HepG2 (cell line): ENCODE data around the gene FAM83C. TPM values are rescaled to one million over a fixed set of nuclear protein-coding genes. Genes with fewer than 3 reads are reported as not detected.

Source experiments
- RCOR2 ChIP-seq: IDR thresholded peaks from 2 replicates; pipeline ENCODE4 v1.6.1; 2016; ENCODE audit warnings: missing biosample characterization, missing genetic modification reagents
- RXRB ChIP-seq: IDR thresholded peaks from 2 replicates; pipeline ENCODE4 v1.6.1; 2016; ENCODE audit warnings: borderline replicate concordance, missing genetic modification reagents, missing compliant biosample characterization
- SP140L ChIP-seq: sonication (generic); formaldehyde crosslinking; IDR thresholded peaks from 2 replicates; pipeline ENCODE4 v1.4.0; 2020; ENCODE audit warnings: missing genetic modification reagents, borderline replicate concordance
- ZNF207 ChIP-seq: fragments of 450-650 bp; IDR thresholded peaks from 2 replicates; pipeline ENCODE4 v1.6.1; 2016; ENCODE audit warnings: antibody characterized with exemption, borderline replicate concordance
- ZNF331 ChIP-seq: sonication (generic); formaldehyde crosslinking; IDR thresholded peaks from 2 replicates; pipeline ENCODE4 v1.4.0; 2020; ENCODE audit warnings: missing genetic modification reagents
- ZNF460 ChIP-seq: sonication (generic); formaldehyde crosslinking; IDR thresholded peaks from 2 replicates; pipeline ENCODE4 v1.5.1; 2020; ENCODE audit warnings: missing genetic modification reagents, mild to moderate bottlenecking, borderline replicate concordance
- ZNF569 ChIP-seq: sonication (generic); formaldehyde crosslinking; IDR thresholded peaks from 2 replicates; pipeline ENCODE4 v1.5.0; 2020; ENCODE audit warnings: mild to moderate bottlenecking, missing genetic modification reagents, moderate library complexity, borderline replicate concordance
- ZNF766 ChIP-seq: sonication (generic); formaldehyde crosslinking; IDR thresholded peaks from 2 replicates; pipeline ENCODE4 v1.5.0; 2020; ENCODE audit warnings: missing genetic modification reagents, borderline replicate concordance
- ZNF792 ChIP-seq: IDR thresholded peaks from 2 replicates; pipeline ENCODE4 v1.6.1; 2016
- polyA plus RNA-seq, 8 experiments: library from polyadenylated mRNA; depleted of rRNA in 3 of 8; stranded (reverse) in 7 of 8; unstranded in 1 of 8; fragments of >200 nt; fragmentation: Illumina TruSeq in 4 of 8; extraction: Trizol in 4 of 8; gene quantifications; 2 replicates each; pipeline versions ENCODE4 v1.2.1 to v1.2.3, GENCODE V29; 2011 to 2016; ENCODE audit warnings: low read depth in 4 of 8, missing spikeins in 1 of 8, mixed read lengths in 1 of 8; ENCODE audit not compliant: insufficient read depth in 1 of 8
- total RNA-seq, 5 experiments: library from RNA; depleted of rRNA; stranded (reverse); fragments of >200 nt; fragmentation: Illumina TruSeq; extraction: Trizol; gene quantifications; 2 replicates each; pipeline ENCODE4 v1.2.3, GENCODE V29; 2016; ENCODE audit warnings: low read depth in 1 of 5
- TF ChIP-seq, protein P1 (sequence below): sonication (generic); formaldehyde crosslinking; IDR thresholded peaks from 2 replicates; pipeline ENCODE4 v1.4.0; 2020; ENCODE audit warnings: missing genetic modification reagents, low read depth, mild to moderate bottlenecking, borderline replicate concordance
- TF ChIP-seq, protein P2 (sequence below): fragments of 450-650 bp; IDR thresholded peaks from 2 replicates; pipeline ENCODE4 v1.6.1; 2016
- TF ChIP-seq, protein P3 (sequence below): sonication (generic); formaldehyde crosslinking; IDR thresholded peaks from 2 replicates; pipeline ENCODE4 v1.4.0; 2020; ENCODE audit warnings: low read depth, mild to moderate bottlenecking, missing genetic modification reagents
- TF ChIP-seq, protein P4 (sequence below): sonication (generic); formaldehyde crosslinking; IDR thresholded peaks from 2 replicates; pipeline ENCODE4 v1.5.1; 2020; ENCODE audit warnings: missing genetic modification reagents, mild to moderate bottlenecking, borderline replicate concordance
- TF ChIP-seq, protein P5 (sequence below): sonication (generic); formaldehyde crosslinking; IDR thresholded peaks from 2 replicates; pipeline ENCODE4 v1.5.0; 2020; ENCODE audit warnings: mild to moderate bottlenecking, missing genetic modification reagents
- TF ChIP-seq, protein P6 (sequence below): sonication (generic); formaldehyde crosslinking; IDR thresholded peaks from 2 replicates; pipeline ENCODE4 v1.4.0; 2020; ENCODE audit warnings: missing genetic modification reagents

Gene FAM83C
- total and polyA plus RNA-seq, 2 of the 13 experiments (the other 11 are each of a cell fraction or from before 2014, with no cell fraction given): 0.04 TPM; not detected in 1

DNA sequence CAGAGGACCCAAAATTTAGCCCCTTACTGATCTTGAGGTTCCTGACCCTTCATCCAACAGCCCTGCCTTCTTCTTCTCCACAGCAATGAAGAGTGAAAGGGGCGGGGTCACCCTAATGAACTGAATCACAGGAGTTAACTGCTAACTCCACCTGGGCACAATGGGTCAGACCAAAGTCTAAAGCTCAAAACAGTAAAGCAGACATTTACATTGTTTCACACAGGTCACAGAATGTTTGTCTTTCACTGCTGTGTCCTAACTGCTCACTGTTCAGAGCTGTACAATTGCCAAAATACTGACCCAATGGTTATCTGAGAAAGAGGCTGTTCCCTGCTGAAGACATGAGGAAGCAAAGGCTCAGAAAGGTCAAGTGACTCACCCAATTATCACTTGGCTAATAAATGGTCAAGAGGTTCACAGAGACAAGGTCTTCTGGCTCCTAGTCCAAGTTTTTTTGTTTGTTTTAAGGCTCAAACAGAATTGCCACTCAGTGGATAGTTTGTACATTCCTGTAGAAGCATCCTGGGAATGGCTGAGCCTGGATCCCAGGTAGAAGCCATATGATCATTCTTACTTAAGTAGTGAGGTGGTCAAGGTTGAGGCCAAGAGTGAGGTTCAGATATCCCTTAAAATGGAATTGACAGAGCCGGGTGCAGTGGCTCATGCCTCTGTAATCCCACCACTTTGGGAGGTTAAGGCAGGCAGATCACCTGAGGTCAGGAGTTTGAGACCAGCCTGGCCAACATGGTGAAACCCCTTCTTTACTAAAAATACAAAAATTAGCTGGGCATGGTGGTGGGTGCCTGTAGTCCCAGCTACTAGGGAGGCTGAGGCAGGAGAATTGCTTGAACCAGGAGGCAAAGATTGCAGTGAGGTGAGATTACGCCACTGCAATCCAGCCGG, 35.1 kb upstream of the FAM83C start (continued):
- TF ChIP-seq, protein P1, sequence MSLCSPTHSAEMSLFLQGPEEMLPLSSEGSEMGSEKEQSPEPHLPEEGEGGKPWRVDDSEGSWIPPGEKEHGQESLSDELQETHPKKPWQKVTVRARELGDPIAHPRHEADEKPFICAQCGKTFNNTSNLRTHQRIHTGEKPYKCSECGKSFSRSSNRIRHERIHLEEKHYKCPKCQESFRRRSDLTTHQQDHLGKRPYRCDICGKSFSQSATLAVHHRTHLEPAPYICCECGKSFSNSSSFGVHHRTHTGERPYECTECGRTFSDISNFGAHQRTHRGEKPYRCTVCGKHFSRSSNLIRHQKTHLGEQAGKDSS (CRISPR knock-in tag): no peak
- TF ChIP-seq, protein P2, sequence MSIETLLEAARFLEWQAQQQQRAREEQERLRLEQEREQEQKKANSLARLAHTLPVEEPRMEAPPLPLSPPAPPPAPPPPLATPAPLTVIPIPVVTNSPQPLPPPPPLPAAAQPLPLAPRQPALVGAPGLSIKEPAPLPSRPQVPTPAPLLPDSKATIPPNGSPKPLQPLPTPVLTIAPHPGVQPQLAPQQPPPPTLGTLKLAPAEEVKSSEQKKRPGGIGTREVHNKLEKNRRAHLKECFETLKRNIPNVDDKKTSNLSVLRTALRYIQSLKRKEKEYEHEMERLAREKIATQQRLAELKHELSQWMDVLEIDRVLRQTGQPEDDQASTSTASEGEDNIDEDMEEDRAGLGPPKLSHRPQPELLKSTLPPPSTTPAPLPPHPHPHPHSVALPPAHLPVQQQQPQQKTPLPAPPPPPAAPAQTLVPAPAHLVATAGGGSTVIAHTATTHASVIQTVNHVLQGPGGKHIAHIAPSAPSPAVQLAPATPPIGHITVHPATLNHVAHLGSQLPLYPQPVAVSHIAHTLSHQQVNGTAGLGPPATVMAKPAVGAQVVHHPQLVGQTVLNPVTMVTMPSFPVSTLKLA: 0 out of 2 replicates have a peak, but pooled peaks have one; percentile 28
- TF ChIP-seq, protein P3, sequence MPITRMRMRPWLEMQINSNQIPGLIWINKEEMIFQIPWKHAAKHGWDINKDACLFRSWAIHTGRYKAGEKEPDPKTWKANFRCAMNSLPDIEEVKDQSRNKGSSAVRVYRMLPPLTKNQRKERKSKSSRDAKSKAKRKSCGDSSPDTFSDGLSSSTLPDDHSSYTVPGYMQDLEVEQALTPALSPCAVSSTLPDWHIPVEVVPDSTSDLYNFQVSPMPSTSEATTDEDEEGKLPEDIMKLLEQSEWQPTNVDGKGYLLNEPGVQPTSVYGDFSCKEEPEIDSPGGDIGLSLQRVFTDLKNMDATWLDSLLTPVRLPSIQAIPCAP (CRISPR knock-in tag): no peak
- peak; percentile 65 for TF ChIP-seq ZNF766 (CRISPR knock-in tag)
- TF ChIP-seq RCOR2 (CRISPR knock-in tag): peak; percentile 99
- TF ChIP-seq, protein P4, sequence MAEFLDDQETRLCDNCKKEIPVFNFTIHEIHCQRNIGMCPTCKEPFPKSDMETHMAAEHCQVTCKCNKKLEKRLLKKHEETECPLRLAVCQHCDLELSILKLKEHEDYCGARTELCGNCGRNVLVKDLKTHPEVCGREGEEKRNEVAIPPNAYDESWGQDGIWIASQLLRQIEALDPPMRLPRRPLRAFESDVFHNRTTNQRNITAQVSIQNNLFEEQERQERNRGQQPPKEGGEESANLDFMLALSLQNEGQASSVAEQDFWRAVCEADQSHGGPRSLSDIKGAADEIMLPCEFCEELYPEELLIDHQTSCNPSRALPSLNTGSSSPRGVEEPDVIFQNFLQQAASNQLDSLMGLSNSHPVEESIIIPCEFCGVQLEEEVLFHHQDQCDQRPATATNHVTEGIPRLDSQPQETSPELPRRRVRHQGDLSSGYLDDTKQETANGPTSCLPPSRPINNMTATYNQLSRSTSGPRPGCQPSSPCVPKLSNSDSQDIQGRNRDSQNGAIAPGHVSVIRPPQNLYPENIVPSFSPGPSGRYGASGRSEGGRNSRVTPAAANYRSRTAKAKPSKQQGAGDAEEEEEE (CRISPR knock-in tag): peak; percentile 85; the same call in 1 of the 2 replicates
- TF ChIP-seq, protein P5, sequence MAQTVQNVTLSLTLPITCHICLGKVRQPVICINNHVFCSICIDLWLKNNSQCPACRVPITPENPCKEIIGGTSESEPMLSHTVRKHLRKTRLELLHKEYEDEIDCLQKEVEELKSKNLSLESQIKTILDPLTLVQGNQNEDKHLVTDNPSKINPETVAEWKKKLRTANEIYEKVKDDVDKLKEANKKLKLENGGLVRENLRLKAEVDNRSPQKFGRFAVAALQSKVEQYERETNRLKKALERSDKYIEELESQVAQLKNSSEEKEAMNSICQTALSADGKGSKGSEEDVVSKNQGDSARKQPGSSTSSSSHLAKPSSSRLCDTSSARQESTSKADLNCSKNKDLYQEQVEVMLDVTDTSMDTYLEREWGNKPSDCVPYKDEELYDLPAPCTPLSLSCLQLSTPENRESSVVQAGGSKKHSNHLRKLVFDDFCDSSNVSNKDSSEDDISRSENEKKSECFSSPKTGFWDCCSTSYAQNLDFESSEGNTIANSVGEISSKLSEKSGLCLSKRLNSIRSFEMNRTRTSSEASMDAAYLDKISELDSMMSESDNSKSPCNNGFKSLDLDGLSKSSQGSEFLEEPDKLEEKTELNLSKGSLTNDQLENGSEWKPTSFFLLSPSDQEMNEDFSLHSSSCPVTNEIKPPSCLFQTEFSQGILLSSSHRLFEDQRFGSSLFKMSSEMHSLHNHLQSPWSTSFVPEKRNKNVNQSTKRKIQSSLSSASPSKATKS (CRISPR knock-in tag): 0 out of 2 replicates have a peak, but pooled peaks have one; percentile 71
- TF ChIP-seq ZNF460 (CRISPR knock-in tag): peak; percentile 68; the same call in 1 of the 2 replicates
- TF ChIP-seq, protein P6, sequence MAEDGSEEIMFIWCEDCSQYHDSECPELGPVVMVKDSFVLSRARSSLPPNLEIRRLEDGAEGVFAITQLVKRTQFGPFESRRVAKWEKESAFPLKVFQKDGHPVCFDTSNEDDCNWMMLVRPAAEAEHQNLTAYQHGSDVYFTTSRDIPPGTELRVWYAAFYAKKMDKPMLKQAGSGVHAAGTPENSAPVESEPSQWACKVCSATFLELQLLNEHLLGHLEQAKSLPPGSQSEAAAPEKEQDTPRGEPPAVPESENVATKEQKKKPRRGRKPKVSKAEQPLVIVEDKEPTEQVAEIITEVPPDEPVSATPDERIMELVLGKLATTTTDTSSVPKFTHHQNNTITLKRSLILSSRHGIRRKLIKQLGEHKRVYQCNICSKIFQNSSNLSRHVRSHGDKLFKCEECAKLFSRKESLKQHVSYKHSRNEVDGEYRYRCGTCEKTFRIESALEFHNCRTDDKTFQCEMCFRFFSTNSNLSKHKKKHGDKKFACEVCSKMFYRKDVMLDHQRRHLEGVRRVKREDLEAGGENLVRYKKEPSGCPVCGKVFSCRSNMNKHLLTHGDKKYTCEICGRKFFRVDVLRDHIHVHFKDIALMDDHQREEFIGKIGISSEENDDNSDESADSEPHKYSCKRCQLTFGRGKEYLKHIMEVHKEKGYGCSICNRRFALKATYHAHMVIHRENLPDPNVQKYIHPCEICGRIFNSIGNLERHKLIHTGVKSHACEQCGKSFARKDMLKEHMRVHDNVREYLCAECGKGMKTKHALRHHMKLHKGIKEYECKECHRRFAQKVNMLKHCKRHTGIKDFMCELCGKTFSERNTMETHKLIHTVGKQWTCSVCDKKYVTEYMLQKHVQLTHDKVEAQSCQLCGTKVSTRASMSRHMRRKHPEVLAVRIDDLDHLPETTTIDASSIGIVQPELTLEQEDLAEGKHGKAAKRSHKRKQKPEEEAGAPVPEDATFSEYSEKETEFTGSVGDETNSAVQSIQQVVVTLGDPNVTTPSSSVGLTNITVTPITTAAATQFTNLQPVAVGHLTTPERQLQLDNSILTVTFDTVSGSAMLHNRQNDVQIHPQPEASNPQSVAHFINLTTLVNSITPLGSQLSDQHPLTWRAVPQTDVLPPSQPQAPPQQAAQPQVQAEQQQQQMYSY (CRISPR knock-in tag): no peak
- TF ChIP-seq RXRB (CRISPR knock-in tag): peak; percentile 94
- peak; percentile 25; the same call in 1 of the 2 replicates for TF ChIP-seq ZNF569
- peak; percentile 100 for TF ChIP-seq ZNF792
- no peak for TF ChIP-seq ZNF207
- TF ChIP-seq SP140L (CRISPR knock-in tag): peak; percentile 96; the same call in 1 of the 2 replicates
- TF ChIP-seq ZNF331: peak; percentile 94
